Activated CD8-positive, alpha-beta memory T cell treated with anti-CD3 and anti-CD28 coated beads, Interleukin-2, amount 10 ng/mL, durations not matched to agents 7 days and 5 days (primary cell): ENCODE data around the gene FAM161A. TPM values are rescaled to one million over a fixed set of nuclear protein-coding genes. Genes with fewer than 3 reads are reported as not detected.

Experiments used
- ATAC-seq: fragments of 150-1000 bp; cut with Tn5 transposase; one replicate; pipeline ENCODE4 v1.10.0; 2021; ENCODE audit warnings: moderate library complexity
- CTCF ChIA-PET: fragments of 350-600 bp; sonication (Branson Sonifier 250); formaldehyde crosslinking; loops from one replicate; lab custom pipeline; 2021; ENCODE audit warnings: antibody characterized with exemption; lab: Charles Lee
- DNase-seq: peaks from one replicate; pipeline ENCODE4 v3.0.0-alpha.2; 2020
- H3K27ac Mint-ChIP-seq: one replicate; pipeline ENCODE4 v1.8.0; 2021; ENCODE audit warnings: mild to moderate bottlenecking, mixed read lengths
- H3K27me3 Mint-ChIP-seq: one replicate; pipeline ENCODE4 v1.8.0; 2021; ENCODE audit warnings: mixed read lengths
- H3K36me3 Mint-ChIP-seq: one replicate; pipeline ENCODE4 v1.8.0; 2021; ENCODE audit warnings: mild to moderate bottlenecking, mixed read lengths
- H3K4me1 Mint-ChIP-seq: one replicate; pipeline ENCODE4 v1.8.0; 2021; ENCODE audit warnings: mixed read lengths
- H3K4me3 Mint-ChIP-seq: one replicate; pipeline ENCODE4 v1.8.0; 2021; ENCODE audit warnings: mild to moderate bottlenecking, moderate library complexity, mixed read lengths
- H3K9me3 Mint-ChIP-seq: one replicate; pipeline ENCODE4 v1.8.0; 2022; ENCODE audit warnings: low read depth, mixed read lengths
- total RNA-seq, 2 experiments: library from RNA; stranded (reverse); gene quantifications; one replicate each; pipeline ENCODE4 v1.2.3, GENCODE V29; 2021

Gene FAM161A
- total RNA-seq, 2 experiments from 2014 or later, result 4.8 TPM

DNA sequence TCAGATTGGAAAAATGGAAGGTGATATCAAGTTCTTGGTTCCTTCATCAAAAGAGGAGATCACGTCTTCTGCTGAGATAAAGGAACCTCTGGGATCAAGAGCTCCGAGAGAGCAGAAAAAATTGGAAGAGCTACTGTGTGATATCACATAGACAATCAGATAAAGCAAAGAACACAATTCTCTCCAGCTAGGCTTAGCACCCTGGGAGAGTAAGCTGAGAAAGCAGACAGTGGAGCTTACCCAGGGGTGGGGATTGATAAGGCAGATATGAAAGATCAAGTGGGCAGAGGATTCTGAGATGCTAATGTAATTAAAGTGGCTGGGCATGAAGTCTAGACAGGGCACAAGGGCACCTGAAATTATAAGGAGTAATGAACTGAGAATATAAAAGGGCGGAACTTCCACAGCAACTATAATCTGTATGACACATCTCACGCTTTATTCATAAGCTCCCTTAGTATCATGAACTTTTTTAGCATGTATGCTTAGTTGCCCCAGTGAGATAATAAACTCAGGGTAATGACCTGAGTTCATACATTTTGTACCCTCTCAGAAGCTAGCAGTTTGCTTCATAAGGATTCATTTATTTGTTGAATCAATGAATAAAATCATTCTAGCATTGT, 65.8 kb downstream of the FAM161A start:
- Mint-ChIP-seq H3K27me3 (peaks cover 20% of the 10 kb centered on the region), H3K9me3 (no peaks in the 10 kb centered on the region), H3K27ac (no peak overlapping the region), H3K4me1 (no peaks in the 10 kb centered on the region), H3K4me3 (no peak overlapping the region), H3K36me3 (no peaks in the 10 kb centered on the region)
- DNase-seq (no peak), ATAC-seq (no peak)
- CTCF ChIA-PET, result no interaction called here

DNA sequence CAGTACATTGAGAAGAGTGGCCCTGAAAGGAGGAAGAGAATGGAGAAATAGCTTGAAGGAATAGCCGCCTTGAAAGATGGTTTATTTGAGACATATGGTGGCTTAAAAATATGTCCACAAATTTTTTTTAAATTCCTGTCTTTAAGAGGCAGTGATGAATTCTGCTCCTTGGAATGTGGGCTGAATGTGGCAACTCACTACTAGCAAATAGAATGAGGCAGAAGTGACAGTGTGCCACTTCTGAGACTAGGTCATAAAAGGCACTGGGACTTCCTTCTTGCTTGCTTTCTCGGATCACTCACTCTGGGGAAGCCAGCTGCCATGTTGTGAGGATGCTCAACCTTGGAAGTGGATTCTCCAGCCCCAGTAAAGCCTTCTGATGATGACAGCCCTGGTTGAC, 67.0 kb downstream of the FAM161A start:
- ATAC-seq (no peak), DNase-seq (peak; percentile 34)
- no peaks in the 10 kb centered on the region for H3K9me3 Mint-ChIP-seq
- no peaks in the 10 kb centered on the region for H3K4me1 Mint-ChIP-seq
- no peaks in the 10 kb centered on the region for H3K36me3 Mint-ChIP-seq
- peaks cover 20% of the 10 kb centered on the region for H3K27me3 Mint-ChIP-seq
- CTCF ChIA-PET, result no interaction called here
- H3K27ac Mint-ChIP-seq, result no peak overlapping the region
- no peak overlapping the region for H3K4me3 Mint-ChIP-seq

DNA sequence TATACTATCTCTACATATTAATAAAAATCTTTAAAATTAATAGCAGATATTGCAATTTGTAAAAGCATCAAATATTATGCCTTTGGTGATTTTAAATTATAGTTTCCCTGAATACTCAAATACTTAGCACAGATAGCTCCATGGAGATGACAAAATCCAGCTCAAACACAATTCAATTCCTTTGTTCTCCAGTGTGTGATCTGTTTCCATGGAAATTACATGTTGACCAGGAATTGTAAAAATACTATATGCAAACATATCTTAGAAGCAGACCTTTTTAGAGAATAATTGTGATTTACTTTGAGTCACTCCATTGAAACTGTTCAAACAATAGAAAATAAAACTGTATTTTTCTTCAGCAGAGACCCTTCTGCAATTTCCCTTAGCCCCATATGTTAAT, 68.3 kb downstream of the FAM161A start:
- no peaks in the 10 kb centered on the region for H3K4me1 Mint-ChIP-seq

GRCh38 chr2:61784643-61785042, 69.2 kb downstream of the FAM161A start:
- Mint-ChIP-seq H3K4me3 (no peak overlapping the region), H3K36me3 (no peaks in the 10 kb centered on the region), H3K27me3 (peaks cover 30% of the 10 kb centered on the region), H3K9me3 (no peaks in the 10 kb centered on the region), H3K27ac (no peak overlapping the region), H3K4me1 (no peaks in the 10 kb centered on the region)
- DNase-seq (no peak), ATAC-seq (no peak)
- CTCF ChIA-PET, result no interaction called here

More for the DNA sequence above, 68.3 kb downstream of the FAM161A start:
- H3K36me3 Mint-ChIP-seq, result no peaks in the 10 kb centered on the region
- no peak for DNase-seq
- peaks cover 24% of the 10 kb centered on the region for H3K27me3 Mint-ChIP-seq
- no peak overlapping the region for H3K4me3 Mint-ChIP-seq
- no peak for ATAC-seq
- no peaks in the 10 kb centered on the region for H3K9me3 Mint-ChIP-seq
- CTCF ChIA-PET, result no interaction called here
- no peak overlapping the region for H3K27ac Mint-ChIP-seq

DNA sequence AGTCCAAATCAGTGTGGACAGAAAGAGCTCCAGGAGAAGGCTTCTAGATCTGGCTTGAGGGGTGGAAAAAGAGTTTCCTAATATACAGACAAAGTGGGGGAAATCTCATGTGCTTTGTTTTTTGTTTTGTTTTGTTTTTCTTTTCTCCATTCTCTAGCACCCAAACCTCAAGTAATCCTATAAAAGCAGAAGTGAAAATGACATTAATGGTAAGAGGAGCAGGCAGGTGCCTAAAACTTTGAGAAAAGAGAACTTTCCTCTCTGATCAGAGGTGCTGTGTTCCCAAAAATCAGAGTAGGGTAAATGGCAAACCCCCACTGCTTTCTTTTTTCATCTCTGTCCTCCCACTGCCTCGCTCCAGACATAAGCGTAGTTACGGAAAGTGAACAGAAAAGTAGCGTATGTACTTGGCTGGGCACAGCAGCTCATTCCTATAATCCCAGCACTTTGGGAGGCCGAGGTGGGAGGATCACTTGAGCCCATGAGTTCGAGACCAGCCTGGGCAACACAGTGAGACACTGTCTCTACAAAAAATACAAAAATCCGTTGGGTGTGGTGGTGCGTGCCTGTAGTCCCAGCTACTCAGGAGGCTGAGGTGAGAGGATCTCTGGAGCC, 77.8 kb downstream of the FAM161A start:
- CTCF ChIA-PET, result interaction anchor here (1.2 kb wide), 1 partner anchor 17 kb away, joined by 3 read pairs; no protein-coding TSS in a partner anchor
- ATAC-seq, result no peak
- H3K9me3 Mint-ChIP-seq, result no peaks in the 10 kb centered on the region

More for the DNA sequence above, 77.8 kb downstream of the FAM161A start:
- peaks cover 42% of the 10 kb centered on the region for H3K27me3 Mint-ChIP-seq
- H3K27ac Mint-ChIP-seq, result no peak overlapping the region
- H3K36me3 Mint-ChIP-seq, result no peaks in the 10 kb centered on the region
- no peaks in the 10 kb centered on the region for H3K4me1 Mint-ChIP-seq
- DNase-seq, result peak; percentile 16
- H3K4me3 Mint-ChIP-seq, result no peak overlapping the region

Other genes with a start within 250 kb of the FAM161A start
- gene CCT4, start 34.6 kb upstream of the FAM161A start, total RNA-seq, result 100 to 1,000 TPM; 170 to 245 TPM
- gene COMMD1, start 51.6 kb upstream of the FAM161A start, total RNA-seq, result 10 to 100 TPM; 27.4 to 33.0 TPM